HG02885 (cell line): Measurements from ENCODE around the gene DENND6A.
"Not testable (repeated sequence)": the region's sequence is repeated elsewhere in the genome, so short reads cannot be mapped to it uniquely, and the experiment has no call there.

ENCODE experiments used
- ATAC-seq: cut with Tn5 transposase; IDR thresholded peaks from one replicate; pipeline ENCODE4 v1.9.1; 2021; ENCODE audit warnings: mild to moderate bottlenecking; ENCODE audit not compliant: unreplicated experiment, poor library complexity

The DENND6A gene

GRCh38 chr3:57692396-57693147 lies at the start of gene DENND6A:
Gene DENND6A, minus strand, starts transcription at chr3:57693077. Its CDS starts 59 bp downstream, at chr3:57693018.
- ATAC-seq, result peak; percentile 83

DNA sequence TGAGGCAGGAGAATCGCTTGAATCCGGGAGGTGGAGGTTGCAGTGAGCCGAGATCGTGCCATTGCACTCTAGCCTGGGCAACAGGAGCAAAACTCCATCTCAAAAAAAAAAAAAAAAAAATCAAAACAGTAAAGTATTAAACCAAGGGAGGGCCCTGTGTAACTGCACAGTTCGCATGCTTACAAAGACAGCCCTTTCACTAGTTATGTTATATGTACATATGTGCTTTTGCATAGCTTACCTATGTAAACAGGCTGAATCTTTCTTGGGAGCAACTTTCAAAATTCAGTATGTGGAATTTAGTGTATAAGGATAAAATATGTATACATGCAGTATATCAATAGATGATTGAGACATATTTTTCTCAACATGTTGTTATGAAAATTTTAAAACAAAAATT lies 47.1 kb upstream of the DENND6A start:
- ATAC-seq, result no peak

DNA sequence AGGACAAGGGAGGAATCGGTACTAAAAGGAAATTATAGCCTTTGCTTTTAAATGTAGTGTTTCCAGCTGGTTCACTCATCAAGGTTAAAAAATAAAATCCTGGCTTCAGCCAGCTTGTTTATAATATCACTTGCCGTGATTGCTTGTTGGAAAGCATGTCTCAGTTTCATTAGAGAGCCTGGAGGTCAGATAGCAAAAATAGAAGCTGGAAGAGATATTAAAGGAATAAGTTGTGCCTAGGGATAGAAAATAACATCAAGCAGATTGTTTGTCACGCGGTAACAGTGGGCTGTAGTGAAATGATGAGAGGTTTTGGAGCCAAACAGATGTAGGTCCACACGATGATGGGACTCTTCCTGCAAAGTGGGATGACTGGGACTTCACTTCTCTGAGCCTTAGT lies 45.5 kb upstream of the DENND6A start:
- ATAC-seq, result no peak

GRCh38 chr3:57737840-57738239 lies 45.0 kb upstream of the DENND6A start:
- no peak for ATAC-seq

GRCh38 chr3:57735405-57735804 lies 42.5 kb upstream of the DENND6A start:
- ATAC-seq, result no peak

- no peak for ATAC-seq
Observed at GRCh38 chr3:57733790-57734189, 40.9 kb upstream of the DENND6A start.

DNA sequence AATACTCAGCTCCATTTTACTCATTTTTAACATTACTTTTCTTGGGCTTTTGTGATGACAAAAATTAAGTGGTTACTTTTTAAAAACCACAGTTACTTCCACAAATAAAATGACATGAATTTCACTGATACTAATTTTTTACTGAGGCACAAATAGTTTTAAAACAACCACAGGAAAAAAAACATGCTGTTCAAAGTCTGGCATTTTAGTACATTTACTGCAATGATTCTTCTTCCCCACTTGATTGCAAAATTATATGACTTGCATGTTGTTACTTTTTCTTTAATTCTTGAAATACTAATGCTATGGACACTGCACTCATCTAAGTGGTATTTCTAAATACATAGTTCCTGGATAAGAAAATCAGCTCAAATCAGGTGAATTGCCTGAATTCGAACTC lies 38.4 kb upstream of the DENND6A start:
- ATAC-seq, result no peak

- ATAC-seq, result no peak
Observed at GRCh38 chr3:57730682-57731081, 37.8 kb upstream of the DENND6A start.

DNA sequence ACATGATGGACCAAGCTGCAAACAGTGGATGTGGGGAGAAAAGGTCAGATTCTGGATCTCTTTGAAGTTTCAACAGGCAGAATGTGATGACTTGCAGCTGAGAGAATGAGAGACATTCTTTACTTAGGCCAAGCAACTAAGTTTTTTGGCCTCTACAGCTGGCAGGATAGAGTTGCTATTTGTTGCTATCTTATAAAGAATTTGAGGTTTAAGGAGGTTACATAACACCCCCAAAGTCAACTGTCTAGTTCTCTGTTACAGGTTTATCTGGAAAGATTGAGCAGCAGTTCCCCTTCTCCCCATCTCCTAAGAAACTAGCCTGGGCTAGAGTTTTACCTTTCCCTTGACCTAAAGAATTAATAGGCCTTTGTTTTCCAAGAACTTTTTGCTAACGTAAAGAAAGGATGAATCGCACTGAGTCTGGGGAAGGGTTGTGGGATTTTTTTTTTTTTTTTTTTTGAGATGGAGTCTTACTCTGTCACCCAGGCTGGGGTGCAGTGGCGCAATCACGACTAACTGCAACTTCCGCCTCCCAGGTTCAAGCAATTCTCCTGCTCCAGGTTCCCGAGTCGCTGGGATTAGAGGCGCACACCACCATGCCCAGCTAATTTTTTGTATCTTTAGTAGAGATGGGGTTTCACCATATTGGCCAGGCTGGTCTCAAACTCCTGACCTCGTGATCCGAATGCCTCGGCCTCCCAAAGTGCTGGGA lies 36.6 kb upstream of the DENND6A start:
- ATAC-seq, result no peak

GRCh38 chr3:57727106-57727505 lies 34.2 kb upstream of the DENND6A start:
- ATAC-seq, result no peak

GRCh38 chr3:57726397-57726796 lies 33.5 kb upstream of the DENND6A start:
- no peak for ATAC-seq

GRCh38 chr3:57718118-57718517 lies 25.2 kb upstream of the DENND6A start:
- ATAC-seq, result no peak

- ATAC-seq, result no peak
Observed at GRCh38 chr3:57717205-57717868, 24.5 kb upstream of the DENND6A start.

- no peak for ATAC-seq
Observed at GRCh38 chr3:57715686-57716085, 22.8 kb upstream of the DENND6A start.

- ATAC-seq, result no peak
Observed at GRCh38 chr3:57709559-57709958, 16.7 kb upstream of the DENND6A start.

DNA sequence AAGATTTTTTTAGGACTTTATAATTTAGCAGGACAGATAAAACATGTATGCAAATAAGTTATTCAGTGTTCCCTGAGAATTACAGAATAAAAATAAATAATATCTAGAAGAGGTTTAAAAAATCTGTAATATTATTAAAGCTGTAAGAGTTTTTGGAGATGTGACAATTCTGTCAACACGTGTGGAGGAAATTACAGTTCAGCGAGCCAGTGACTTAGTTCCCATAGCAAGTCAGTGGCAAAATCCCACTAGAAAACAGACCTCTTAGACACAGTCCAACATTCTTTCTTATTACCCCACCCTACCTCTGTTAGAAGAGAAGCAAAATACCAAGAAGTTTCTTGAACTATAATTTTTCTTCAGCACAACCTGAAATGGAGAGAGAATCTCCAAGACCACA lies 16.2 kb upstream of the DENND6A start:
- no peak for ATAC-seq

DNA sequence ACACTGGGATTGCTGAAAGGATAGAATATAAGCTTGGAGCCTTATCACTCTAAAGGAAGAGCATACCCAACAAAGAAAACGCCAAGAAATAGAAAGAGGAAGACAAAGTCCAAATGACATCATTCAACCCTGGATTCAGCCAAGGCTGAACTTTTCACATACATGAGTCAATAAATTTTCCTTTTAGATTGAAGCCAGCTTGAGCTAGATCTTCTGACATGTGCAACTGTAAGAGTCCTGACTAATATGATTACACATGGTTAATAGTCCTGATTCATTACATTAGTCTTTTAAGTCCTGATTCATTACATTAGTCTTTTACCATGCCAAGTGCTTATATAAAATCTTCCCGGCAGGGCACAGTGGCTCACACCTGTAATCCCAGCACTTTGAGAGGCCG lies 13.6 kb upstream of the DENND6A start:
- no peak for ATAC-seq

GRCh38 chr3:57705351-57705750 lies 12.5 kb upstream of the DENND6A start:
- ATAC-seq, result not testable (repeated sequence)

- no peak for ATAC-seq
Observed at GRCh38 chr3:57701781-57702180, 8.9 kb upstream of the DENND6A start.

- ATAC-seq, result no peak
Observed at GRCh38 chr3:57700737-57701136, 7.9 kb upstream of the DENND6A start.

- ATAC-seq, result no peak
Observed at GRCh38 chr3:57699591-57699990, 6.7 kb upstream of the DENND6A start.
